ENCODE results near the gene LMNA. TPM values are rescaled to one million over a fixed set of nuclear protein-coding genes. Genes with fewer than 3 reads are reported as not detected.

LMNA gene
- polyA plus RNA-seq, 6 donors from 2014 or later, result 0.33 to 3.0 (median 1.4) TPM

DNA sequence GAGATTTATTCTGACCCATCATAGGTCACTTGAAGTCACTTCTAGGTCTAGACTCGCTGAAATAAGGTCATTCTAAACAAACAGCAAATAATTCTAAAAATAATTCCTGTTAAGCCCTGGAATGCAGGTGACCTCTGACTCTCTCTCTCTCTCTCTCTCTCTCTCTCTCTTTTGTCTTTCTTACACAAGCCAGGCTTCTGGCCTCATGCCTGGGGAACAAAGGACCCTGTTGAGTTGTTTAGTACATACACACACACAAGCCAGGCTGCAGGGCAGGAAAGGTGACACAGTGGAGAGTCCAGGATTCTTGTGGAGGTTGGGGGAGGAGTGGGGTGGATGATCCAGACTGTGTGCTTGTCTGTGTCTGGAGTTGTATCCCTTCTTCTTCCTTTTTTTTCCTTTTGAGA lies 28.3 kb upstream of the LMNA start:
- Mint-ChIP-seq H3K9me3 (no peaks in the 10 kb centered on the region), H3K36me3 (no peaks in the 10 kb centered on the region), H3K4me1 (peaks cover 11 to 17% (median 13%) of the 10 kb centered on the region in 3 donors), H3K4me3 (peak overlapping the region in 1 of 8 donors; percentile 30), H3K27me3 (peaks cover 20 to 59% (median 27%) of the 10 kb centered on the region in 3 donors), H3K27ac (no peak overlapping the region)
- ATAC-seq (ENCODE audit: low read depth in 2 of 2) (no peak), DNase-seq (no peak)

DNA sequence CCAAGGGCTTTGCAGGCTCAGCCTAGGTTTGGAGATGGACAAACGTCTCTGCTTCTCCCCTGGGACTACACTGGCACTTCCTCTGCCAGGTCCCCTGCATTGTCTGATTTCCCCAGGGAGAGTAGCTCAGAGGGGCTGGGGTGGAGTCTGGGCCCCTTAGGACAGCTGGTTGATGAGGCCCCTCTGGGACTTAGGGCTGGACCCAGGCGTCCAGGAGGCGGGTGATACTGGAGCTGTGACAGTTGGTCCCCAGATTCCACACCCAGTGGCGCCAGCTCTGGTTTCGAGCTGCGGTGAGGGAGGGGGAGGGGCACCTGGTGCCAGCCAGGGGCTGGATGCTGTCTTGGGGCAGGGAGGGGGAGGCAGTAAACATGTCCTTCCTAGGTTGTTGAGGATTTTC lies 24.8 kb upstream of the LMNA start:
- no peaks in the 10 kb centered on the region for H3K36me3 Mint-ChIP-seq
- peaks cover 3 to 9% (median 3%) of the 10 kb centered on the region in 3 donors for H3K4me1 Mint-ChIP-seq
- no peaks in the 10 kb centered on the region for H3K9me3 Mint-ChIP-seq
- H3K4me3 Mint-ChIP-seq, result no peak overlapping the region
- DNase-seq (no peak), ATAC-seq (ENCODE audit: low read depth in 2 of 2) (no peak)
- H3K27me3 Mint-ChIP-seq, result peaks cover 23 to 60% (median 35%) of the 10 kb centered on the region in 3 donors
- no peak overlapping the region for H3K27ac Mint-ChIP-seq

DNA sequence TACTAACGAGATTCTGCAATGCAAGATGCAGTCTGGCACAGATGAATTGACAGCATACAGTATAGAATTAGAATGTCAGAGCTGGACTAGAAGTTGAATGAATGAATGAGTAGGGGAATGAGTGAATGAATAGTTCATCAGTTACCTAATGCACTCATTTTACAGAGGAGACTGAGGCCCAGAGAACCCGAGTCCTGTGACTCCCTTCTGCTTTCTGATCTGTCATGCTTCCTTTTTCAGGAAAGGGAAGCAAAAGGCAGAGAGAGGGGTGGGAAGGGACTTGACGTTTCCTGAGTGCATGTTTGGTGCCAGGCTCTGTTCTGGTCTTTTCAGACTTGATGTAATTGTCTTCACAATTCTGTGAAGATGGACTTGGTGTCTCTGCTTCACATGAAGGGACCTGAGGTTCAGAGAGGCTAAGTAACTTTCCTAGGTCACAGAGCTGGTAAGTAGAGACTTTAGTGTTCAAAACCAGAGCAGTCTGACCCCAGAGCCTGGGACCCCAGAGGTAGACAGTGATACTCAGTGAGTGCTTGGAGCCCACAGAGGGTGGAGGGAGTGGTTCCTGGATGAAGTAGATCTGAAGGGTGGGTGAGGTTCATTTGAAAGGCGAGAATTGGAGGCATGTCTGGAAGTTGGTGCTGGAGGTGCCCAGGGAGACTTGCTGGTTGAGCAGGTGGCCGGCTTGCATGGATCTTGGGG lies 24.2 kb upstream of the LMNA start:
- Mint-ChIP-seq H3K4me1 (peaks cover 3 to 9% (median 3%) of the 10 kb centered on the region in 3 donors), H3K36me3 (no peaks in the 10 kb centered on the region), H3K9me3 (no peaks in the 10 kb centered on the region), H3K27ac (peak overlapping the region in 3 of 6 donors; percentile 37 to 89 (median 76)), H3K4me3 (peak overlapping the region in 1 of 8 donors; percentile 10), H3K27me3 (peaks cover 22 to 54% (median 29%) of the 10 kb centered on the region in 3 donors)
- ATAC-seq (ENCODE audit: low read depth in 2 of 2) (peak; percentile 16 to 25), DNase-seq (no peak)

DNA sequence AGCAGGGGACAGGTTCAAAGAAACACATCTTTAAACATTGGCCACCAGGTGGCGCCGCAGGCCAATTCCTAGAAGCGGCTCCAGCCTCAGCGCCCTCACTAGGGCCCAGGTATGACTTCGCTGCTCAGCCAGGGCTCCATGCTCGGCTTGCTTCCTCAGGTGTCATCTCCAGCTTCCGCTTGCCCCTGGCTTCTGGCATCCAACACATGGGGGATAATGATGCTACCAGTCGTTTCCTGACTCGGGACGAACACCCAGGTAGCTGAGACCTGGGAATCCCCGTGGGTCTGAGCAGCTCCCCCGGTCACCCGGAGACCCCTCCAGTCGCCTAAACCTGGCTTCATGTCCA lies 23.7 kb upstream of the LMNA start:
- Mint-ChIP-seq H3K27ac (peak overlapping the region in 3 of 6 donors; percentile 37 to 89 (median 76)), H3K36me3 (no peaks in the 10 kb centered on the region), H3K4me3 (peak overlapping the region in 1 of 8 donors; percentile 10), H3K9me3 (no peaks in the 10 kb centered on the region), H3K4me1 (peaks cover 3 to 9% (median 6%) of the 10 kb centered on the region in 3 donors), H3K27me3 (peaks cover 19 to 49% (median 26%) of the 10 kb centered on the region in 3 donors)
- ATAC-seq (ENCODE audit: low read depth in 2 of 2) (peak; percentile 98 to 99), DNase-seq (peak; percentile 79)

DNA sequence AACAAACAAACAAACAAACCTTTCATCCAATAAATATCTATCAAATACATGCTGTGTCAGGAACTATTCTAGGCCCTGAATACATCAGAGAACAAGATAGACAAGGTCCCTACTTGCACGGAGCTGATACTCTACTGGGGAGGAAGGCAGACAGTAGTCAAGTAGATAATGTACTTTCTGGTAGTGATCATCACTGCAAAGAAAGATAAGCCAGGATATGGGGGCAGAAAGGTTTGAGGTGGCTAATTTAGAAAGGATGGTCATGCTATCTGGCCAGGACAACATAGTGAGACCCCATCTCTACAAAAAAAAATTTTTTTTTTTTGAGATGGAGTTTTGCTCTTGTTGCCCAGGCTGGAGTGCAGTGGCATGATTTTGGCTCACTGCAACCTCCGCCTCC lies 22.9 kb upstream of the LMNA start:
- Mint-ChIP-seq H3K9me3 (no peaks in the 10 kb centered on the region), H3K27me3 (peaks cover 13 to 42% (median 18%) of the 10 kb centered on the region in 3 donors), H3K27ac (no peak overlapping the region), H3K36me3 (no peaks in the 10 kb centered on the region), H3K4me3 (no peak overlapping the region), H3K4me1 (peaks cover 11 to 17% (median 14%) of the 10 kb centered on the region in 3 donors)
- ATAC-seq (ENCODE audit: low read depth in 2 of 2) (no peak), DNase-seq (no peak)

DNA sequence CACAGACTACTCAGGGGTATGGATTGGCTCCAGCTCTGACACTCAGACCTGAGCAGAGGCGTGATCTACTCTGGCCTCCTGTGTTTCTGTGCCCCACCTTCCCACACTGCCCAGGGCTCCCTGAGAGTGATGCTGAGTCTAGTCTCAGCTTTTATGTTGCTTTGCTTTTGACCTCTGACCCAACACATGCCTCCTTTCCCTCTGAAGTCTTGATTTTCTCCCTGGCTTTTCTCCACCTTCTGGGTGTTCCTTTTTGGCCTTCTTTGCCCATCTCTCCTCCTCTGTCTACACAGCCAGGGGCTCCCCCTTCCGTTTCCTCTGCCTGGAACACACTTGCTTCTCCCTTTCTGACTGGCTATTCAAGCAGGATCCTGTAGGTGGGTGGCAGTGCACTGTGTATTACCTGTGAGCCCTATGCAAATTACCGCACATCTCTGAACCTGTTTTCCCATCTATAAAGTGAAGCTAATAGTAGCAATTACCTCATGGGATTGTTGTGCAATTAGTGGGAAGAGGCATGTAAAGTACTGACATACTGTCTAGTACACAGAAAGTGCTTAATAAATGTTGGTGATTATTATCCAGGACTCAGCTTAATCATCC lies 18.5 kb upstream of the LMNA start:
- no peak for ATAC-seq (ENCODE audit: low read depth in 2 of 2)
- H3K36me3 Mint-ChIP-seq, result no peaks in the 10 kb centered on the region
- no peak for DNase-seq
- peaks cover 11 to 23% (median 20%) of the 10 kb centered on the region in 3 donors for H3K27me3 Mint-ChIP-seq
- no peaks in the 10 kb centered on the region for H3K9me3 Mint-ChIP-seq
- H3K4me1 Mint-ChIP-seq, result peaks cover 23 to 25% (median 24%) of the 10 kb centered on the region in 3 donors
- peak overlapping the region; percentile 99 to 100 (median 100) for H3K27ac Mint-ChIP-seq
- peak overlapping the region in 5 of 8 donors; percentile 45 to 87 (median 76) for H3K4me3 Mint-ChIP-seq

DNA sequence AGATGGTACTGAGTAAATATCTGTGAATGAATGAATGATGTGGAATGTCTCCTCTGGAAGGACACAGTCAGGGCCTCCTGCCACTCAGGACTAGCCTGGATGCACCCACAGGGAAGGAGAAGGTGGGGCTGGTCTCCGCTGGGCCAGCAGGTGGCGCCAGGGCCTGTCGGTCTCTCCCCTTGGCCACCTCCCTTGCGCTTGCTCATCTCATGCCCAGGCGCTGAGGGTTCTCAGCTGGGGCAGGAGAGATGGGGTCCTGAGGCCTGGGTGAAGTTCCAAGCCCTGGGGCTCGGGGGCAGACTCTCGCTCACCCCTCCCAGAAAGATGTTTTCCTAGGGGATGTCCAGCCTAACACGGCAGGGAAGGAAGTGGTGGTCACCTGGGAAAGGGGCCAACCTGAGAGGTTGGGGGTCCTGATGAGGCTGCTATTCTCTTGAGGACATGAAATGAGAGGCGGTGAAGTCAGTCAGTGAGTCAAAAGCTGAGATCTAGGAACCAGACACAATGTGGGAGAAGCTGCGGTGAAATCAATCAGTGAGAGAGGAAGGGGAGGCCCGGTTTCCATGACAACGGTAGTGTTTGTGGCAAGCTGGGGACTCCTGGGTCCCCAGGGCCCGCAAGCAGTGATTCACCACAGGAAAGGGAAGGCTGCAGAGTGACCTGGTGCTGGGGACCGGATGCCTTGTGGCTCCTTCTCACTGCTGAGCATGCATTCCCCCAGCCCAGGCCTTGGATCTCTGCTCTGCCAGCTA lies 17.7 kb upstream of the LMNA start:
- H3K36me3 Mint-ChIP-seq, result no peaks in the 10 kb centered on the region
- ATAC-seq (ENCODE audit: low read depth in 2 of 2) (peak; percentile 84 to 85), DNase-seq (peak; percentile 87)
- H3K27me3 Mint-ChIP-seq, result peaks cover 8 to 31% (median 26%) of the 10 kb centered on the region in 3 donors
- peak overlapping the region; percentile 99 to 100 (median 100) for H3K27ac Mint-ChIP-seq
- H3K9me3 Mint-ChIP-seq, result no peaks in the 10 kb centered on the region
- H3K4me1 Mint-ChIP-seq, result peaks cover 24 to 26% (median 25%) of the 10 kb centered on the region in 3 donors
- peak overlapping the region; percentile 62 to 87 (median 76) for H3K4me3 Mint-ChIP-seq

DNA sequence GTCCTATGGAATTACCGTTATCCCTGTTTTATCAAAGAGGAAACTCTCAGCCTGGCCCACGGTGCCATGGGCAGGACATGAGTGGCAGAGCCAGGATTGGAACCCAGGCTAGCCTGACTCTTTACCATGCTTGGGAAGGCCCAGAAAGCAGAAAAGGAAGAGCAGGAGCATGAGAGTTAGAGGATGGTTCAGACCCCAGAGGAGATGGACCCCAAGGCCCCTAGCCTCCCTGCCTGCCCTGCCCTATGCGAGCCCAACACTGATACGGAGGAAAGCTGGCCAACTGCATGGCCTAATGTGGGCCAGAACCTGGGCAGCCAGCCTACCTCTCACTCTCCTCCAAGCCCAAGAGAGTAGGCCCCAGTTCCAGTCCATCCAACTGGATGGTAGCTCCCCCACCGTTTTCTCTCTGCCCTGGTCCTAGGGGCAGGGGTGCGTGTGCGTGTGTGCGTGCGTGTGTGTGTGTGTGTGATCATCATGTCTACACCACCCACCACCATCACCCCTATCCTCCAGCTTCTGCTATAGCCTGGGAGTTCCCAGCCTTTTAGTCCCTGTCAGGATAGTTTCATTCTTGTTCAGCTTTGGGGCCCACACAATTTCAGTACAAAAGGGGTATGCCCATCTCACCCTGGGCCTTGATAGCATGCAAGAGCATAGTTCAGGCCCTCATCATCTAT lies 16.9 kb upstream of the LMNA start:
- Mint-ChIP-seq H3K9me3 (no peaks in the 10 kb centered on the region), H3K27me3 (peaks cover 8 to 36% (median 28%) of the 10 kb centered on the region in 3 donors), H3K4me1 (peaks cover 24 to 26% (median 25%) of the 10 kb centered on the region in 3 donors), H3K4me3 (peak overlapping the region in 5 of 8 donors; percentile 62 to 87 (median 76)), H3K27ac (peak overlapping the region; percentile 99 to 100 (median 100)), H3K36me3 (no peaks in the 10 kb centered on the region)
- DNase-seq (no peak), ATAC-seq (ENCODE audit: low read depth in 2 of 2) (no peak)

DNA sequence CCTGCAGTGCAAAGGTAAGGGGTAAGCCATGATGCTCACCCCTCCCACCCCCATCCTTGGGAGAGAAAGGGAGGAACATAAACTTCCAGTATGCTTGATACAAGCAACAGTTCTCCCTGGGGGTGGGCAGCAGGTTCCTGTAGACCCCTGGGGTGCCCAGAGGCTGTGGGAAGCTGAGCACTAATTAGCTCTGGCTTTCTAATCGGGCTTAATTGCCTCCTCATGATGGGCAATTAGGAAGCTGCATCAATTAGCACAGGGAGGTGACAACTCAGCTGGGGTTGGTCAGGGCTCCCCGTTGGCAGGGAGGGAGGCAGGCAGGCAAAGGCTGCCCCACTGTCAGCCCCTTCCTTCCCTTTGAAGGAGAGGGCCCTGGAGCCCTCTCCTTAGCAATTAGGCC lies 15.7 kb upstream of the LMNA start:
- H3K4me1 Mint-ChIP-seq, result peaks cover 28 to 31% (median 28%) of the 10 kb centered on the region in 3 donors

DNA sequence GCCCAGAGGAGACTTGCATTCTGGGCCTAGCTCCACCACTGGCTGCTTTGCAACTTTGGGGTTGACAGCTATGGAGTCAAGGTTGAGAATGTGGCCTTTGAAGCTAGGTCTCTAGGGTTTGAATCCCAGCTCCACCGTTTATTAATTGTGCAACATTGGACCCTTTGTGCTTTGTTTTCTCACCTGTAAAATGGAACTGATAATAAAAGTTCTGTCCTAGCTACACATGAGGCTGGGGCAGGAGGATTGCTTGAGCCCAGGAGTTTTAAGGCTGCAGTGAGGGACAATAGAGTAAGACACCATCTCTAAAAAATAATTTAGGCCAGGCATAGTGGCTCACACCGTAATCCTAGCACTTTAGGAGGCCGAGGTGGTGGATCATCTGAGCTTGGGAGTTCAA lies 15.2 kb upstream of the LMNA start:
- H3K9me3 Mint-ChIP-seq, result no peaks in the 10 kb centered on the region
- H3K4me3 Mint-ChIP-seq, result no peak overlapping the region
- DNase-seq (no peak), ATAC-seq (ENCODE audit: low read depth in 2 of 2) (no peak)
- peaks cover 8 to 42% (median 19%) of the 10 kb centered on the region in 3 donors for H3K27me3 Mint-ChIP-seq
- H3K4me1 Mint-ChIP-seq, result peaks cover 32 to 36% (median 33%) of the 10 kb centered on the region in 3 donors
- peak overlapping the region in 5 of 6 donors; percentile 61 to 100 (median 99) for H3K27ac Mint-ChIP-seq
- H3K36me3 Mint-ChIP-seq, result no peaks in the 10 kb centered on the region

More for the DNA sequence above, 15.7 kb upstream of the LMNA start:
- DNase-seq (no peak), ATAC-seq (ENCODE audit: low read depth in 2 of 2) (no peak)
- Mint-ChIP-seq H3K27ac (peak overlapping the region; percentile 99 to 100 (median 100)), H3K9me3 (no peaks in the 10 kb centered on the region), H3K36me3 (no peaks in the 10 kb centered on the region), H3K4me3 (peak overlapping the region in 1 of 8 donors; percentile 39), H3K27me3 (peaks cover 8 to 40% (median 23%) of the 10 kb centered on the region in 3 donors)

DNA sequence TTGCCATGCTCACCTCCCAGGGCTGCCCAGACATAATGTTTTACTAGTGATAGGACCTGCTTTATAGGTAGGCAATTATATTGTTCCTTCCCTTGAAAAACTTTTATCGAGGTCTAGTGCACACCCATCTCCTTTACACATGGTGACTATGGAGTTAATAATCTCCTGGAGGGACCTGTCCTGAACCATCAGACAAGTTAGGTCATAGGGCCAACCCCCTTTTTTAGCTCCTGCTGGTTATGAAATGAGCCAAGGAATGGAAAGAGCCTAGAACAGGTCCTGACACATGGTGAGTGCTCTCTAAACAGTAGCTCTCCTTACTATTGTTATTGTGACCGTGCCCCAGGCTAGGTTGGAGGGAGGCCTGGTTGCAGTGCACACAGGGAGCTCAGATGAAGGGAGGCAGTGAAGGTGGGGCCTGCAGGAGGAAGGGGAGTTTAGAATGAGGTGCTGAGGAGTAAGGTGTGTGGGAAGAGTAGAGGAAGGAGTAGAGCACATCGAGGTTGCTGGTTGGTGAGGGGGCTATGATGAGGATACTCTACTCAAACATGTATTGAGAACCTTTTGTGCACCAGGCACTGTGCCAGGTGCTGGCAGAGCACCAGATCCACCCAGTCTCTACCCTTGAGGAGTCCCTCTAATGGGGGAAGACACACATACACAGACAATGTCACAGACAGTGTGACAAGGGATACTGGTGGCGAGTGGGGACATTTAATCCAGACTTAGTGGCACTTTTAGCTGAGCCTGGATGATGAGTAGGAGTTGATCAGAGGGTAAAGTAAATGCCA lies 14.1 kb upstream of the LMNA start:
- Mint-ChIP-seq H3K9me3 (no peaks in the 10 kb centered on the region), H3K4me3 (no peak overlapping the region), H3K27ac (peak overlapping the region; percentile 24 to 100 (median 93)), H3K27me3 (peaks cover 8 to 47% (median 19%) of the 10 kb centered on the region in 3 donors), H3K4me1 (peaks cover 37 to 42% (median 41%) of the 10 kb centered on the region in 3 donors), H3K36me3 (no peaks in the 10 kb centered on the region)
- no peak for DNase-seq
- no peak for ATAC-seq (ENCODE audit: low read depth in 2 of 2)

DNA sequence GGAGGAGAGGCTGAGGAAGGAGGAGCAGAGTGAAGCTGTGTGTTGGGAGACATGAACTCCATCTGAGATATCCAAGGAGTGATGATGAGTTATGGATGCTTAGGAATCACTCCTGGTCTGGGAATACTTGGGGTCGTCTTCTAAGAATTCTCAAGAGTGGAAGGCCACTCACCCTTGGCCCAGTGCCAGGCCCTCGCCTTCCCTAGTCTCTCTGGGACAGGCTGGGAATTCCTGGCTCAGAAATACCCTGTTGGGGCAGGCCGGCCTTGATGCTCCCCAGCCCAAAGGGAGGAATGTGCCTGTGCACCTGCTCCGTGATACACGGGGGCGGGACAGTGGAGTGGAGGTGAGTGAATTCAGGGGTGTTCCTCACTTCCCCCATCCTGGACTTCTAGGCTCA lies 12.6 kb upstream of the LMNA start:
- ATAC-seq (ENCODE audit: low read depth in 2 of 2), result no peak

More for the DNA sequence above, 12.6 kb upstream of the LMNA start:
- no peak for DNase-seq
- Mint-ChIP-seq H3K9me3 (no peaks in the 10 kb centered on the region), H3K27me3 (peaks cover 7 to 47% (median 19%) of the 10 kb centered on the region in 3 donors), H3K4me1 (peaks cover 31 to 44% (median 43%) of the 10 kb centered on the region in 3 donors), H3K4me3 (peak overlapping the region in 2 of 8 donors; percentile 34 to 36), H3K36me3 (no peaks in the 10 kb centered on the region), H3K27ac (peak overlapping the region in 5 of 6 donors; percentile 44 to 100 (median 86))

Data from naive B cell (primary cell).